Measurements from ENCODE around the gene ELOVL5. TPM values are rescaled to one million over a fixed set of nuclear protein-coding genes. Genes with fewer than 3 reads are reported as not detected.

The ELOVL5 gene
- total and polyA plus RNA-seq, 10 donors, result 48.8 to 113 (median 91.2) TPM

DNA sequence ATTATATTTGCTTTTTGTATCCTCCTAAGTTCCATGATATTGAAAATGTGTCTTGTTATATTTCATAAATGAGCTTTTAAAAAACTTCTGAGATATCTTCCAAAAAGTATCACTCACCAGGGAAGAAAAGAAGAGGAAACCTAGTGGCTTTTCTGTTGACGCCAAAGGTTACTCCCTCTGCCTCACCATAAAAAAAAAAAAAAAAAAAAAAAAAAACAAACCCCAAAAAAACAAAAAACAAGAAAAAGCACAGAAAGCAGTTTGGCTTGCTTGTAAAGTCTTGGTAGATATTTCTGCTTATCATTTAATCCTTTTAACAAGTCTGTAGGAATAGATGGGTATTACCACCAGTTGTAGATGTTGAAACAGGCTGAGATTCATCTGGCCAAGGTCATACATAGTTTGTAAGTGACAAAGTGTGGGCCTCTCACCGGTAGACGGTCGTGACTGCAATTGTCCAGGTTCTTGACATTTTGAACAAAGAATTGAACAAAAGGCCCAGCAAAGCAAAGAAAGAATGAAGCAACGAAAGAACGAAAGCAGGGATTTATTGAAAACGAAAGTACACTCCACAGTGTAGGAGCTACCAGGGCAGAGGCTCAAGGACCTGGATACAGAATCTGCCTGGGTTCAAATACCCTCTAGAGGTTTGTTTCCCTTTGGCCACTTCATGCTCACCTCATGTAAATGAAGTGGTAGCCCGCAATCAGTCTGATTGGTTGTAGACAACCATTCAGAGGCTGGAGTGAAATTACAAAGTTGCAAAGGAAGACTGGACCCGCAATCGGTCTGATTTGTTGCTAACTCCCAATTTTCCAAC is 11.6 kb upstream of the ELOVL5 start:
- WGBS, 5 donors, result 57 to 67% (median 65%) methylated on average over 10 of the region's 10 CpGs
- peak overlapping the region; percentile 91 to 98 (median 94) for H3K27ac ChIP-seq
- H3K27me3 ChIP-seq (replicated peaks in 1 of 7), result no peaks in the 10 kb centered on the region
- peak overlapping the region in 6 of 8 donors; percentile 38 to 72 (median 54) for H3K4me3 ChIP-seq
- intact Hi-C loops (cut with DNase I; ENCODE audit: low total_unique reads), result no loop called here
- no peak for DNase-seq
- no peaks in the 10 kb centered on the region for H3K36me3 ChIP-seq
- no peaks in the 10 kb centered on the region for H3K9me3 ChIP-seq
- TF ChIP-seq, protein P1, sequence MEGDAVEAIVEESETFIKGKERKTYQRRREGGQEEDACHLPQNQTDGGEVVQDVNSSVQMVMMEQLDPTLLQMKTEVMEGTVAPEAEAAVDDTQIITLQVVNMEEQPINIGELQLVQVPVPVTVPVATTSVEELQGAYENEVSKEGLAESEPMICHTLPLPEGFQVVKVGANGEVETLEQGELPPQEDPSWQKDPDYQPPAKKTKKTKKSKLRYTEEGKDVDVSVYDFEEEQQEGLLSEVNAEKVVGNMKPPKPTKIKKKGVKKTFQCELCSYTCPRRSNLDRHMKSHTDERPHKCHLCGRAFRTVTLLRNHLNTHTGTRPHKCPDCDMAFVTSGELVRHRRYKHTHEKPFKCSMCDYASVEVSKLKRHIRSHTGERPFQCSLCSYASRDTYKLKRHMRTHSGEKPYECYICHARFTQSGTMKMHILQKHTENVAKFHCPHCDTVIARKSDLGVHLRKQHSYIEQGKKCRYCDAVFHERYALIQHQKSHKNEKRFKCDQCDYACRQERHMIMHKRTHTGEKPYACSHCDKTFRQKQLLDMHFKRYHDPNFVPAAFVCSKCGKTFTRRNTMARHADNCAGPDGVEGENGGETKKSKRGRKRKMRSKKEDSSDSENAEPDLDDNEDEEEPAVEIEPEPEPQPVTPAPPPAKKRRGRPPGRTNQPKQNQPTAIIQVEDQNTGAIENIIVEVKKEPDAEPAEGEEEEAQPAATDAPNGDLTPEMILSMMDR (IDR thresholded peaks at IDR 0.05 in 8 of 11, conservative IDR thresholded peaks at IDR 0.05 in 3 of 11), result no peak
- TF ChIP-seq POLR2AphosphoS5 (IDR thresholded peaks at IDR 0.05), result no peak
- TF ChIP-seq POLR2A (IDR thresholded peaks at IDR 0.05), result no peak
- H3K4me1 ChIP-seq, result peaks cover 11 to 55% (median 41%) of the 10 kb centered on the region in 6 donors

DNA sequence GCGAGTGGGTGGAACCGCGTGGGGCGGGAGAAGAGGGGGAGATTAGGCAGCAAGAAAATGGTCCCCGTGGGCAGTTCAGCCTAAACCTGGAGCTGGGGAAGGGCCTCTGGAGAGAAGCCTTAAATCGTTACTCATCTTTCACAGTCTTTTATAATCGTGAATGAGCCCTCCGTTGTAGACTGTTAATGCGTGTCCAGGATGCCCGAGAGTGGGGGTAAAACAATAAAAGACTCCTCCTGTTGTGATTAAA is 11.0 kb upstream of the ELOVL5 start:
- WGBS, 5 donors, result 2 to 5% (median 2%) methylated on average over 10 of the region's 10 CpGs
- TF ChIP-seq, protein P1 (IDR thresholded peaks at IDR 0.05 in 8 of 11, conservative IDR thresholded peaks at IDR 0.05 in 3 of 11), result no peak
- TF ChIP-seq POLR2AphosphoS5 (IDR thresholded peaks at IDR 0.05), result no peak
- no peak for DNase-seq
- no peaks in the 10 kb centered on the region for H3K27me3 ChIP-seq (replicated peaks in 1 of 7)
- H3K4me3 ChIP-seq, result peak overlapping the region; percentile 38 to 72 (median 54)
- H3K4me1 ChIP-seq, result peaks cover 11 to 55% (median 41%) of the 10 kb centered on the region in 6 donors
- intact Hi-C loops (cut with DNase I; ENCODE audit: low total_unique reads), result no loop called here
- peak overlapping the region; percentile 91 to 98 (median 94) for H3K27ac ChIP-seq
- no peaks in the 10 kb centered on the region for H3K9me3 ChIP-seq
- H3K36me3 ChIP-seq, result no peaks in the 10 kb centered on the region

GRCh38 chr6:53359095-53359842 is 10.5 kb upstream of the ELOVL5 start:
- Histone ChIP-seq H3K36me3 (no peaks in the 10 kb centered on the region), H3K9me3 (no peaks in the 10 kb centered on the region), H3K4me1 (peaks cover 11 to 55% (median 41%) of the 10 kb centered on the region in 6 donors), H3K27me3 (replicated peaks in 1 of 7) (no peaks in the 10 kb centered on the region), H3K4me3 (peak overlapping the region; percentile 38 to 72 (median 54)), H3K27ac (peak overlapping the region; percentile 91 to 98 (median 94))
- intact Hi-C loops (cut with DNase I; ENCODE audit: low total_unique reads), result no loop called here
- TF ChIP-seq POLR2A (IDR thresholded peaks at IDR 0.05) (peak; percentile 70 to 87 (median 79)), POLR2AphosphoS5 (IDR thresholded peaks at IDR 0.05) (peak; percentile 96)
- TF ChIP-seq, protein P1 (IDR thresholded peaks at IDR 0.05 in 8 of 11, conservative IDR thresholded peaks at IDR 0.05 in 3 of 11), result peak in 4 of 11 experiments; percentile 19 to 38 (median 23)
- 0 to 1% (median 1%) methylated on average over 38 to 73 of the region's 73 CpGs for WGBS, 5 donors
- peak; percentile 99 for DNase-seq

Measured in spleen (tissue), 11 donors.